ENCODE data around the gene ZRSR2.

Gene ZRSR2

GRCh38 chrX:15866147-15866546 is 75.9 kb downstream of the ZRSR2 start:
- Histone ChIP-seq H3K36me3 (replicated peaks; ENCODE audit: low read depth, low read length) (no peaks in the 10 kb centered on the region), H3K4me1 (ENCODE audit: low read length) (no peaks in the 10 kb centered on the region), H3K27ac (ENCODE audit: low read length) (no peak overlapping the region), H3K27me3 (ENCODE audit: low read depth, low read length) (no peaks in the 10 kb centered on the region), H3K79me2 (ENCODE audit: low read length) (no peaks in the 10 kb centered on the region), H3K9me3 (ENCODE audit: insufficient read depth, low read length) (no peaks in the 10 kb centered on the region), H3K9ac (ENCODE audit: low read length) (no peak overlapping the region), H3K4me3 (ENCODE audit: low read length) (no peak overlapping the region), H4K20me1 (ENCODE audit: insufficient read depth, low read length) (no peaks in the 10 kb centered on the region), H3K4me2 (ENCODE audit: low read length) (no peak overlapping the region), H2AFZ (ENCODE audit: low read depth, low read length) (no peak overlapping the region)
- TF ChIP-seq EZH2phosphoT487 (IDR thresholded peaks at IDR 0.05; ENCODE audit: low read depth) (no peak), CTCF (IDR thresholded peaks at IDR 0.05; ENCODE audit: low read depth, low read length) (no peak)

- Histone ChIP-seq H3K4me3 (ENCODE audit: low read length) (no peak overlapping the region), H3K79me2 (ENCODE audit: low read length) (no peaks in the 10 kb centered on the region), H3K4me1 (ENCODE audit: low read length) (no peaks in the 10 kb centered on the region), H2AFZ (ENCODE audit: low read depth, low read length) (no peak overlapping the region), H3K9ac (ENCODE audit: low read length) (no peak overlapping the region), H3K36me3 (replicated peaks; ENCODE audit: low read depth, low read length) (no peaks in the 10 kb centered on the region), H3K9me3 (ENCODE audit: insufficient read depth, low read length) (no peaks in the 10 kb centered on the region), H3K27ac (ENCODE audit: low read length) (no peak overlapping the region), H3K27me3 (ENCODE audit: low read depth, low read length) (no peaks in the 10 kb centered on the region), H3K4me2 (ENCODE audit: low read length) (no peak overlapping the region), H4K20me1 (ENCODE audit: insufficient read depth, low read length) (no peaks in the 10 kb centered on the region)
- TF ChIP-seq CTCF (IDR thresholded peaks at IDR 0.05; ENCODE audit: low read depth, low read length) (no peak), EZH2phosphoT487 (IDR thresholded peaks at IDR 0.05; ENCODE audit: low read depth) (no peak)
These were observed 79.4 kb downstream of the ZRSR2 start for GRCh38 chrX:15869695-15870094.

GRCh38 chrX:15870310-15870709 is 80.0 kb downstream of the ZRSR2 start:
- no peak overlapping the region for H3K9ac ChIP-seq (ENCODE audit: low read length)
- H3K27ac ChIP-seq (ENCODE audit: low read length), result no peak overlapping the region
- H2AFZ ChIP-seq (ENCODE audit: low read depth, low read length), result no peak overlapping the region
- no peaks in the 10 kb centered on the region for H3K9me3 ChIP-seq (ENCODE audit: insufficient read depth, low read length)
- TF ChIP-seq EZH2phosphoT487 (IDR thresholded peaks at IDR 0.05; ENCODE audit: low read depth) (no peak), CTCF (IDR thresholded peaks at IDR 0.05; ENCODE audit: low read depth, low read length) (no peak)
- H3K4me1 ChIP-seq (ENCODE audit: low read length), result no peaks in the 10 kb centered on the region
- no peak overlapping the region for H3K4me2 ChIP-seq (ENCODE audit: low read length)
- H3K4me3 ChIP-seq (ENCODE audit: low read length), result no peak overlapping the region
- H3K36me3 ChIP-seq (replicated peaks; ENCODE audit: low read depth, low read length), result no peaks in the 10 kb centered on the region
- H4K20me1 ChIP-seq (ENCODE audit: insufficient read depth, low read length), result no peaks in the 10 kb centered on the region
- no peaks in the 10 kb centered on the region for H3K79me2 ChIP-seq (ENCODE audit: low read length)
- no peaks in the 10 kb centered on the region for H3K27me3 ChIP-seq (ENCODE audit: low read depth, low read length)

Measured in OCI-LY3 (cell line).